HL-60/S4 treated with retinoic acid at 250 ng/mL for 4 days and 3 days (cell line): Measurements from ENCODE around the gene MYO7B.

Experiments used
- in situ Hi-C: fragments of 300-500 bp; cut with MboI; formaldehyde crosslinking; loops from 2 replicates; pipeline ENCODE4 v1.7.0; 2022; ENCODE audit warnings: low sequenced_read_pairs

Gene MYO7B

DNA sequence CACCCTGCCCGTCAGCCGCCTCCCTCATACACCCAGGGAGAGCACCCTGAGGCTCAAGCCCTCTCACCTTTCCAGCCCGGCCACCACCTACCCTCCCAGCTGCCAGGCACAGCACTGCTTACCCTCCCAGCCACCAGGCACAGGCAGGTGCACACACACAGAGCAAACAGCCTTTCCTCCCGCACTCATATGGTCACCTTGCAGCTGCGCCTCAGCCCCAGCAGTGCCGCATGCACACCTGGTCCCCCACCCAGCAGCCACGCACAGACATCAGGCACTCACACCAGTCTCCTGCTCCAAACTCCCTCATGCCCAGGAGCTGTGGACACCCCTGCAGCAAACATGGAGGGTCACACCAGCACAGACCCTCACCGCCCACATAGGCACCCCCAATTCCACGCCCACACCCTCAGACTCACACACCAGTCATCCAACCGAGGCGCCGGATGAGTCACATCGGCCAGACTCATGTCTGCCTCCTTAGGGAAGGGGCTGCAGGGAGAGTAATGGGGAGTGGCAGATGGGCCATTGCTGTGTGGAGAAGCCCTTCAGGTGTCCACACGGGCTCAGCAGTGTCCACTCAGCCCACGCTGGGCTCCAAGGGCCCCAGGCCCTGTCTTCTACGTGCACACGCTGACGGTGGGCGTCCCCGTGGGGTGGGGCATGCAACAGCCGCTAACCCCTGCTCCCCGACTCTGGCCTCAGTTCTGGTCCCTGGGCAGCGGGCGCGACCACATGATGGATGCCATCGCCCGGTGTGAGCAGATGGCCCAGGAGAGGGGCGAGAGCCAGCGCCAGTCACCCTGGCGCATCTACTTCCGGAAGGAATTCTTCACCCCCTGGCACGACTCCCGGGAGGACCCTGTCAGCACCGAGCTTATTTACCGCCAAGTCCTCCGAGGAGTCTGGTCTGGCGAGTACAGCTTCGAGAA is 88.2 kb downstream of the MYO7B start:
- in situ Hi-C loops: no loop called here

DNA sequence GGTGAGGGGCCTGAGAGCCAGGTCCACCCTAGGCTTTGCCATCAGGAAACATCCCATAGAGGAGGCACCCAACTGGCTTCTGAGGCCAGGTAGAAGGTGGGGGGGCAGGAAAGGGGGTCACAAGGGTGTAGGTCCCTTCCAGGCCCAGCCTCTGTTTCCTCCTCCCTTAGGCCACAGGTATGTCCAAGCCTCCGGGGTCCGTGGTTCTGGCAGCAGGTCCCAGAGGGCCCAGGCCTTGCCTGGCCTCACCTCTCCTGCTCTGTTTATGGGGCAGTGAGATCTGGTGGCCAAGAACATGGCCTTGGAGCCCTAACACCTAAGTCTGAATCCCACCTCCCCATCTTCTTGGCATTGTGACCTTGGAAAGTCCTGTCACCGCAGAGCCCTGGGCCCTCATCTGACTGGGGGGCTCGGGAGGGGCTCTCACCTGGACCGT is 88.9 kb downstream of the MYO7B start:
- in situ Hi-C loops: no loop called here

DNA sequence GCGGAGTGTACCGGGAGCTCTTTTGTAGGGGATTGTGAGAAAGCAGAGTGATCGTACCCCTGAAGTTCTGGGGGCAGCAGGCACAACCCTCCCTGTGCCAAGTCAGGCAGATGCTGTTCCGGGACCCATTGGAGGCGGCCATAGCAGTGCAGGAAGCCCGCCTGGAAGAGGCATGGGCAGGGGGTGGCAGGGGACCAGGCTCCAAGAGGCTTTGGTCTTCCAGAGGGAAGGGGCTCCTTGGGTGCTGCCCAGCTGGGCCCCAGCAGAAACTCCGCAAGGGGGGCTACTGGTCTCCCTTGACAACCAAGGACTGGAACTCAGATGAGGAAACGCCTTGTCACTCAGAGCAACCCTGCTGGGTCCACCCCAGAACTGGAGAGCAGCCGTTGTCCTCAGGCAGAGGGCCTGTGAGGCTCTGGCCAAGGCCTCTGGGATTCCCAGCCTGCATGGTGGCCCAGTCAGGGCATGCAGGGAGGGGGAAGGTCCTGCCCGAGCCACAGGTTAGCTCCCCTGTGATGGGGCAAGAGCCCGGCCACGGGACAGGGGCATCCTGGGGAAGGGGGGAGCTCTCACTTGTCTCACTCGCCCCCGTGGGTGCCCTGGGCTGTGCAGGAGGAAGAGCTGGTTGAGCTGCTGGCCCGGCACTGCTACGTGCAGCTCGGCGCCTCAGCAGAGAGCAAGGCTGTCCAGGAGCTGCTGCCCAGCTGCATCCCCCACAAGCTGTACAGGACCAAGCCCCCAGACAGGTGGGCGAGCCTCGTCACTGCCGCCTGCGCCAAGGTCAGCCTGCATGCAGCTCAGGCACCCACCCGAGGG is 89.5 kb downstream of the MYO7B start:
- in situ Hi-C loops: no loop called here

DNA sequence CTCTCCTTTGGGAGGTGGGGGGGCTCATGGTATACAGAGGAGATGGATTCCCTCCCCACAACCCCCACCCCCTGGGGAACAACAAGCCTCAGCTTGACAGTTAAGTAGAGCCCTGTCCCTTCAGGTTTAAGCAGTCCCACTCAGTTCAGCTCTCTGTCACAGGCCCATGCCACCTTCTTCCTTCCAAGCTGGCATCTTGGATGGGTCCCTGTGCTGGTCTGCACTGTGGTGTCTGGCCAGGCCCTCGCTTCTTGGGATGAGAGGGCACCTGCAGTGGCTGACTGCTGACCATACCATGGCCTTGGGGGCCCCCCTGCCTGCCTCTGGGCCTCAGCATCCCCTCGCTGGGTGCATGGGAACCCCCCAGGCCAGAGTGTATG is 90.1 kb downstream of the MYO7B start:
- in situ Hi-C loops: no loop called here

DNA sequence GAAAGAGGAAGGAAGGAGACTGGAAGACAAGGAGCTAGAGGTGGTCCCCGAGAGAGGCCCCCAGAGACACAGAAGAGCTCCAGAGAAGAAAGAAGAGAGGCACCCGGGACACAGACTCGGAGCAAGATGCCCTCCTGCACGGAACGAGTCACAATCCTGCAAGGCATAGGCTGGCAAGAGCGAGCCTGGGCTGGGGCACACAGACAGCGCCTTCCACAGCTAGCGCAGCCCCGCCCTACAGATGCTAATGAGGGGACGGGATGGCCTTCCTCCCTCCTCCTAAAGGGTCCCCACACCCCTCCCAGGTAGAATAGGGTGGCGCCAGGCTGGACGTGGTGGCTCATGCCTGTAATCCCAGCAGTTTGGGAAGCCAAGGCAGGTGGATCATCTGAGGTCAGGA is 90.7 kb downstream of the MYO7B start:
- in situ Hi-C loops: no loop called here

DNA sequence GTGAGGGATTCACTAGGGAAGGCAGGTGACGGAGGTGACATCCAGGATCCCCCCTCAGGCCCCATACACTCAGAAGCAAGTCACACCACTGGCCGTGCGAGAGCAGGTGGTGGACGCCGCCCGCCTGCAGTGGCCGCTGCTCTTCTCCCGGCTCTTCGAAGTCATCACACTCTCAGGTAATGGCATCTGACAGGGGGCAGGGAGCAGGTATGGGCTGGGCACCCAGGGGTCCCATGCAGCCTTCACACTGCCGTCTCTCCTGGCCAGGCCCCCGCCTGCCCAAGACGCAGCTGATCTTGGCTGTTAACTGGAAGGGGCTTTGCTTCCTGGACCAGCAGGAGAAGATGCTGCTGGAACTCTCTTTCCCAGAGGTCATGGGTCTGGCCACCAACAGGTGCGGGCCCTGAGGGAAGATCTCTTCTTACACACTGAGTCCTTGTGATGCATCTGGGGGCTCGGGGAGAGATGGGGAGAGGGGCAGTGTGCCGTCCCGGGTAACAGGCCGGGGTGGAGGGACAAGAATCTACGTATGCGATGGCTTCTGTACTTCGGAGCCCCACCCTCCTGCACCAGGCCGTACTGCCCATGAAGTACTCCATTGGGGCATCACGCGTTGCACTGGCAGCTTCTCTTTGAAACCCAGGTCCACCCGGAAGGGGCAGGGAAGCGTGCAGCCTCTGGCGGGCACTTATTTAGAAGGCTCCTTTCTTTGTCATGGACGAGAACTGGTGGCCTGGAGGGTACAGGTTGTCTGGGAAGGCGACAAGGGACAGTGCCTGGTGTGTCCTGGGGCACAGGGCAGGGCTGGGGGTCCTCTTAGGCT is 91.6 kb downstream of the MYO7B start:
- in situ Hi-C loops: no loop called here

DNA sequence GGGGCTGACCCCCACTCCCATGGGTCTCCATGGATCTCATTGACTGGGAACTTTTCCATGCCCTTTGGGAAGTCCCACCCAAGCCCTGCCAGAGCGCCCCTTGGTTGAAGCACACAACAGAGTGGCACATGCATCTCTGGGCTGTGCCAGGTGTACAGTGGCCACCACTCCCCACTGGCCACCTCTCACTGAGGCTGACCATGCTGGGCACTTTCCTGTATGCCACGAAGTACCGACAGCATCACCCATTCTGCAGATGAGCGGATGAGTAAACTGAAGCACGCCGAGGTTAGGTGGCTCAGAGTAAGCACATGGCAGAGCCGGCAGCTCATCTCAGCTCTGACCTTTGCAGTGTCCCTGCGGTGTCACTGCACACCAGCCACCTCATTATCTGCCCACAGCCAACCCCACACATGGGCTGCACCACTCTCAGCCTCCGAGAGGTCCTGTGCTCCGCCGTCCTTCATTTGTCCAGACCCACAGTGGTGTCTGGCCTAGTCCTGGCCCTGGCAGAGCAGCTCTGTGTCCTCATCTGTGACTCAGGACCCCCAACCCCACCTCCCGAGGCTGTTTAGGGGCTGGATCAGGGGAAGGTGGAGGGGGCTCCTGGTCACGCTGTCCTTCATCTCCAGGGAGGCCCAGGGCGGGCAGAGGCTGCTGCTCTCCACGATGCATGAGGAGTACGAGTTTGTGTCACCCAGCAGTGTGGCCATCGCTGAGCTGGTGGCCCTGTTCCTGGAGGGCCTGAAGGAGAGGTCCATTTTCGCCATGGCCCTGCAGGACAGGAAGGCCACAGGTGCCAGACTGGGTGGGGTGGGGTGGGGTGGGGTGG is 92.5 kb downstream of the MYO7B start:
- in situ Hi-C loops: no loop called here

DNA sequence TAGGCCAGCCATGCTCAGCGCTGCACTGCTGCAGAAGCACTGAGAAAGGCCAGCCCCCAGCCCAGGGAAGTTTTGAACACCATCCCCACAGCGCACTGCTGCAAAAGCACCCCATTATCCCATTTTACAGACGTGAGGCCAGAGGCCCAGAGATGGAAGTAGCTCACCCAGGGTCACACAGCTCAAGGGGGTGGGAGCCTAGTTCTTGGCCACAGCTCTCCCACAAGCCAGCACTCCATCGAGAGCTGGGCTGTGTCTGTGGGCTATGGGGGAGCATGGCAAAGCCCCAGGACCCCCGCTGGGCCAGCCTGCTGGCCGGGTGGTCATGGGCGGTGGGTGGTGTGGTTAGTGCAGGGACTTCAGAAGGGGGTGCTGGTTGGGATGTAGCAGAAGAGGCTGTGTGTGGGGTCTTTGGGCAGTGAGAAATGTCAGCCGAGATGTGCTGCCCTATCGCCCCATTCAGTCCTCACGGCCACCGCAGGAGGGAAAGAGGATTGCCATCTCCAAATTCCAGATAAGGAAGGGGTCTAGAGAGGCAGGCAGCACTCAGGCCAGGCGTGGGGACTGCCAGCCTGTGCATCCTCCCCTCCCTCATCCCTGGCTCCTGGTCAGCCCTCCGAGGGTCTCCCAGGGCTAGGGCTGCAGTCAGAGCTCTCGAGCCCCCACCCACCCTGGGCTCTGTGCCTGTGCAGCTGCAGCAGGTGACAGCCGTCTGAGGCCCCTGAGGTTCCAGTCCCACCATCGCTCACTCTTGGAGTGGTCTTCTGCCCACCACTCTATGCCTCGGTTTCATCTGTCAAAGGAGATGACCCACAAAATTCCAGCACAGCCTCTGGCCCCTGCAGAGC is 93.5 kb downstream of the MYO7B start:
- in situ Hi-C loops: no loop called here

DNA sequence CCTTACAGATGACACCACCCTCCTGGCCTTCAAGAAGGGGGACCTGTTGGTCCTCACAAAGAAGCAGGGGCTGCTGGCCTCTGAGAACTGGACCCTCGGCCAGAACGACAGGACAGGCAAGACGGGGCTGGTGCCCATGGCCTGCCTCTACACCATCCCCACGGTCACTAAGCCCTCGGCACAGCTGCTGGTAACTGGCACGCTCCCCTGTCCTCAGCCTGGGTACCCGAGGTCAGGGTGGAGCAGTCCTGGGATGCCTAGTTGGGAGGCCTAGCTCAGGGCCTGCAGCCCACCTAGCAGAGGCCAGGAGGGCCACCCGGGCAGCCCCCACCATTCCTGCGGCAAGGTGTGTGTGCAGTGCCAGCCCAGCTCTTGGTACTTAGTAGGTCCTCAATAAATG is 94.2 kb downstream of the MYO7B start:
- in situ Hi-C loops: no loop called here

DNA sequence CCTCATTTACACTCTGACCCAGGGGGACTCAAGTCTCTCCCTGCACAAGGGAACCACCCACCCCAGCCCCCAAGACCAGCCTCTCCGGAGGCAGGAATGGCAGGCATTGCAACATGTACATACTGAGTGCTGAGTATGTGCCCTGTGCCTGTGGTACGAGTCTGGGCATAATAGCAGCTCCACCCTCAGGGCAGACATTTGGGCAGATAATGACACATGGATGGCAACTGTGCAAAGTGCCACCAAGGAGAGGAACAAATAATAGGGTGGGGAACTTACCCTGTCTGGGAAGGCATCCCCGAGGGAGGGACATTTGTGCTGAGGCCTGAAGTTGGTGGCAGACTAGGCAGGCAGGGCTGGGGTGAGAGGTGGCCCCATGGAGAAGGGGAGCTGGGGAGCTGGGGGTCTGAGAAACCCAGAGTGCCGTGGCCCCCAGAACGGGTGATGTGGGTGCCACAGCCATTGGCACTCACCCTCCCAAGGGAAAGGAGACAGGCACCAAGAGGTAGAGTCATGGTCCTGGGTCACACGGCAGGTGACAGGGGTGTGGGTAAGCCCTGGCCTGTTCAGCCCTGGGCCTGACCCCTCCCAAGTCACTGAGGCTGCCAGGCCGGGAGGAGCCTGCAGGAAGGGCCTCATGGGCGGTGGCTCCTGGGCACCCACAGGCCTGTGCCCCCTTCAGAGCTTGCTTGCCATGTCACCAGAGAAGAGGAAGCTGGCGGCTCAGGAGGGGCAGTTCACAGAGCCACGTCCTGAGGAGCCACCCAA is 94.8 kb downstream of the MYO7B start:
- in situ Hi-C loops: no loop called here

DNA sequence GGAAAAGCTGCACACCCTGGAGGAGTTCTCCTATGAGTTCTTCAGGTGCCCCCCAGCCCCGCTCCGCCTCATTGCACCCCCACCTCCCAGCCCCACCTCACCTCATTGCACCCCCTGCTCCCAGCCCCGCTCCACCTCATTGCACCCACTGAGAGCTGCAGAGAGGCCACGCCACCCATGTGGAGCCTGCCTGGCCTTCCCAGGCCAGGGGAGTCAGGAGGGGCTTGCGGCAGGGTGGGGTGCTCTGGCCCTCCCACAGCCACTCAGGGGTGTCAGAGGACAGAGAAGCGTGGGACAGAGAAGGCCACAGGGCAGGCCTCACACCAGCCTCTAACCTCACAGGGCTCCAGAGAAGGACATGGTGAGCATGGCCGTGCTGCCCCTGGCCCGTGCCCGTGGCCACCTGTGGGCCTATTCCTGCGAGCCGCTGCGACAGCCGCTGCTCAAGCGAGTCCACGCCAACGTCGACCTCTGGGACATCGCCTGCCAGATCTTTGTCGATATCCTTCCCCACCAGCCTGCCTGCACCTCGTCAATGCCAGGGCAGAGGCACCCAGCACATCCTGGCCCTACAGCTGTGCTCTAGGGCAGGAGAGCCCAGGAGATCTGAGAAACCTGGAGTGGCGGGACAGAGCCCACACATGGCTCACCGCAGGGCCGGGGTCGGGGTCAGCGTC is 95.5 kb downstream of the MYO7B start:
- in situ Hi-C loops: no loop called here

DNA sequence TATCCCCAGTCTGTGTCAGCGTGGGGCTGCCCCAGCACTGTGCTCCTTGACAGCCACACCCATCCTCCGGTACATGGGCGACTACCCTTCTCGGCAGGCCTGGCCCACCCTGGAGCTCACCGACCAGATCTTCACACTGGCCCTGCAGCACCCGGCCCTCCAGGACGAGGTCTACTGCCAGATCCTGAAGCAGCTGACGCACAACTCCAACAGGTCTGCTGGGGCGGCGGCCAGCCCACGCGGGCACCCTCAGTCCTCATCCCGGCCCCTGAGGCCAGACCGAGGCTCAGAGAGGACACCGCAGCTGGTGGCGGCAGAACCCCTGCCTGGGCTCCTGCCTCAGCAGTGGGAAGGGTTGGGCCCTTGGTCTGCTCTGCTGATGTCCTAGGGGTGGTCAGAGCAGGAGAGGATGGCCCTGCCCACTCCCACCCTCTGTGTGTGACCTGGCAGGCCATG is 96.1 kb downstream of the MYO7B start:
- in situ Hi-C loops: no loop called here

DNA sequence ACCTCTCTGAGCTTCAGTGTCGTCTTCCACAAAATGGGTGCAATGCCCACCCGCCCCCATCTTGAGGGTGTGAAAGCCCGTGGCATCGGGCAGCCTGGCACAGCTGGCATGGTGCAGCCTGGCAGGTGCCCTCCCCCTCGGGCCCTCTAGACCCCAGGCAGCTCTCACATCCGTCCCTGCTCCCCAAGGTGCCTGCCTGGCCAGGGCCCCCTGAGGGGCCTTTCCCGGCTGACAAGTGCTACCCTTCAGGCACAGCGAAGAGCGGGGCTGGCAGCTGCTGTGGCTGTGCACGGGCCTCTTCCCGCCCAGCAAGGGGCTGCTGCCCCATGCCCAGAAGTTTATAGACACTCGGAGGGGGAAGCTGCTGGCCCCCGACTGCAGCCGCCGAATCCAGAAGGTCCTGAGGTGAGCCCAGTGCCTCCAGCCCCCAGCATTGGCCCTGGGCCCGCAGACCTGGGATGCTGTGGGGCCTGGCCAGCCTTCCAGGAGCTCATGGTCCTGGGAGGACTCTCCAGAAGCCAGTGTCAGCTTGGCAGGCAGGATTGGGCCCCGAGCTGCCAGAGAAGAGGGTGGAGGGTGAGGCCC is 96.6 kb downstream of the MYO7B start:
- in situ Hi-C loops: no loop called here

DNA sequence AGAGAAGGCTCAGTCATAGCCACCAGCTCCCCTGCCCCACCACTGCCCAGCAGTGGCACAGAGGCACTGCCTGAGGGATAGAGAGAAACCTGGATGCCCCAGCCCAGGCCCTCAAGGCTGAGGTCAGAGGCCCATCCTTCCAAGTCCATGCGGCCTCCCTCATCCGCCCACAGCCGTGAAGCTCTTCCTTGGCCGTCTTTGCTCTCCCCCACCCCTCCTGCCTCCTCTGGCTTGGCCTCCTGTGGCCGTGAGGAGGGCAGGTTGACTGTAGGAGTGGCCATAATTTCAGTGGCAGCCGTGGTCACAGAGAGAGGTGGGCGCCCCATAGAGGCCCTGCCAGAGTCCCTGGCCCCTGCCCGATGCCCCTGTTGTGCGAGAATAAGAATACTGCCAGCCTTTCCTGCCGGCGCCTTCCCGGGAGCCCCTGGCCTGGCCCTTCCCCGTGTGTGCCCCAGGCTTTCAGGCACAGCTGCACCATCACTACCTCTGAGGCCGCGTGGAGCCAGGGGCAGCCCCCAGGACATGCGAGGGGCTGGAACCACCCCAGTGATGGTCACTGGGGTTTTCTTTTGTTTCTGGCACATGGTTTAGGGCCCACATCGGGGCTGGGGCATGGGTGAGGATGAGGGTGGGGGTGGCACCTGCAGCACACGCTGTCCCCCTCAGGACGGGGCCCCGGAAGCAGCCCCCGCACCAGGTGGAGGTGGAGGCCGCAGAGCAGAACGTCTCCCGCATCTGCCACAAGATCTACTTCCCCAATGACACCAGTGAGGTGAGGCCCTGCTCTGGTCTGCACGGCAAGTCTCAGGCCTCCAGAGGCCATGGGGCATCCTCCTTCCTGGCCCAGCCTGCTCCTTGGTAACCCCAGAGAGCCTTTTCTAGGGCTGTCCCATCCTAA is 97.4 kb downstream of the MYO7B start:
- in situ Hi-C loops: no loop called here

DNA sequence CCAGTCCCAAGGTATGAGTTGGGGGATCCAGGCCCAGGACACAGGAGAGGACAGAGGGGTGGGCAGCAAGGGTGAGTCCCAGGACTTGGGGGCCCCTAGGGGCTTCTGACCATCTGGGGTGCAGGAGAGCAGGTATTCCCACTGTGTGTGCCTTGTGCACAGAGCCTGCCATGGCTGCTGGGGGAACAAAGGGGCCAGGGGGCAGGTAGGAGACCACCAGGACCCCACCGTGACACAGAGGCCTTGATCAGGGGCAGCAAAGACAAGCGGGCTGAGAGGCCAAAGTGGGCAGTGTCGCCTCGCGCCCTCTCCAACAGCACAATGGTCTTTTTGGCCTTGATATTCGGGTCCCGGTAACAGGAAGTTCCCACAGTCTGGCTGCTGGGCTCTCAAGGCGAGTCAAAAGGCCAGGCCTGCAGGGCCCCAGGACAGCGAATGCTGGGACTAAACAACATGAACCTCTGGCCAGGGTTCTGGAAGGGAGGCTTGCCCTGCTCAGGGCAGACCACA is 98.1 kb downstream of the MYO7B start:
- in situ Hi-C loops: no loop called here

DNA sequence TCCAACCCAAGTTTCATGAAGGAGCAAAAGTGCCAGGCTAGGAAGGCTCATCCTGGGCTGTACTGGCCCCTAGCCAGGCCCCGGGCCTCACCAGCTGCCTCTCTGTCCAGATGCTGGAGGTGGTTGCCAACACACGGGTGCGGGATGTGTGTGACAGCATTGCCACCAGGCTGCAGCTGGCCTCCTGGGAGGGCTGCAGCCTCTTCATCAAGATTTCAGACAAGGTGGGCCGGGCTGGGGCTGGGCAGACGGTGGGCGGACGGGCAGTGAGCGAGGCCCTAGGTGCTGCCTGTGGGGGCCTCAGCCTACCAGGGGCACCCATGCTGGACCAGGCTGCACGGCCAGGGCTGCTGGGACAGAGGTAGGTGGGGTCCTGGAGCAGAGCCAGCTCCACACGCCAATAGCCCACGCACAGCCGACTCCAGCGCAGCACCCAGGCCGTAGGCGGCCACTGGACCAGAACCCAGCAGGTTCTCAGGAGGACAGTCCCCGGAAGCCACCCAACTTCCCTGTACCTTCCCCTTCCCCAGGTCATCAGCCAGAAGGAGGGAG is 98.7 kb downstream of the MYO7B start:
- in situ Hi-C loops: no loop called here
